ENCODE measurements around the gene MARS1. TPM values are rescaled to one million over a fixed set of nuclear protein-coding genes. Genes with fewer than 3 reads are reported as not detected.
A peak's percentile ranks its signal among the peaks of the same experiment; 100 is the strongest.

Gene MARS1
- polyA plus RNA-seq, 3 donors: 31.7 to 67.0 (median 42.7) TPM

DNA sequence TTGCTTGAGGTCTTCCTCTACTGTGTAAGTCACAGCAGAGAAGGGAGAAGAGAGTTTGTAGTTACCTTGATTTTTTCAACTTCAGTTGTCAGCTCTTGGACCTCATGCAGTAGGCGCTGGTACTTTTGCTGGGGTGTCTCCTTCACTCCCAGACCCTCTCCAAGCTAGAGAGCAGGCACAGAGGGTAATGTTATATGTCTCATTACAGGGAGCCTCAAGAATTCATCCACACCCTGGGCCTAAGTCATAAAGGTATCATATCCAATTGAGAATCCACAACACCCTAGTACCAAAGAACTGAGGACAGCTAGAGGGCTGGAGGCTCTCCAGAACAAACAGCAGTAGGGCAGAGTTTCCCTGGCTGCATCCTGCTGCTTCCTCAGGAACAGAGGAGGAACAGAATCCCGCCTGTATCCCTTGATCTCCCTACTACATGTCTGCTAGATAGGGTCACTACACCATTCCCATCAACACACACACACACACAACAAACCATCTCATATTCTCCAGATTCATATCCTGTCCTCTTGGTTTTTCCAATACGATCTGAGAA is 47.2 kb downstream of the MARS1 start:
- no peak overlapping the region for H3K27ac ChIP-seq (ENCODE audit: low read depth, low read length)
- WGBS, 3 donors: 92 to 95% (median 95%) methylated on average over 3 of the region's 3 CpGs

DNA sequence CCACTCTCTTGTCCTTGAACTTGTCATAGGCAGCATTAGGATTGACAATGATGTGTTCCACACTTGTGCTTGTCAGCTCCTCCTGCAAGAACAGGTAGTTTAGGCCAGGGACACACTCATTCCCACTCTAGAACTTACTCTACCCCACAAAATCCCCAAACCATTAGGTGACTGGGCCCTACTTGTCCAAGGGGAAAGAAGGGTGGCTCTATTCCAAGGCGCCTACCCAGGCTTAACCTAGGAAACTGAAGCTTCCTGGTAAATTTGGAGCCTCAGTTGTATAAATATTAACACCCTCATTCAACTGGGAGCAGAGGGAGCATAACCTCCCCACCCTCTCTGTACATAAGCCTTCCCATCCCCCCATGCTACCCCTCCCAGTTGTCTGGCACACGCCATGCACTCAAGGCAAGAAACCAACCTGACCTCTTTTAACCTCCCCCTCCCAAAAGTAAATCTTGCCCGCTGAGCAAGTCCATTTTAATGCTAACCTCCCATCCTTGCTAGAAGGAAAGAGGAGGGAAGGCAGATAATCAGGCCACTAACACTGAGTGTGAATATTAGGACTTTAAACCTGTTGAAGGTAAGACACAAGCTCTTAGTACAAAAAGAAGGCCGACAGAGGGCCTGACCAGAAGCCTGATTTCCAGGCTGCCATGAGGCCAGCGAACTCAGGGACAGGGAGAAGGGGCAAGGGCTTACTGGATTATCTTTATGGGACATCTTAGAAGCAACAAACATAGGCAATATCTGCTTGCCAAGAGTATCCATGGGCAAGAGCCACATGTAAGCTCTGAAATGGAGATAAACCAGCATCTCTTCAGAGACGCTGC is 48.1 kb downstream of the MARS1 start:
- WGBS, 3 donors: 69 to 80% (median 75%) methylated on average over 6 of the region's 6 CpGs
- no peak overlapping the region for H3K27ac ChIP-seq (ENCODE audit: low read depth, low read length)

DNA sequence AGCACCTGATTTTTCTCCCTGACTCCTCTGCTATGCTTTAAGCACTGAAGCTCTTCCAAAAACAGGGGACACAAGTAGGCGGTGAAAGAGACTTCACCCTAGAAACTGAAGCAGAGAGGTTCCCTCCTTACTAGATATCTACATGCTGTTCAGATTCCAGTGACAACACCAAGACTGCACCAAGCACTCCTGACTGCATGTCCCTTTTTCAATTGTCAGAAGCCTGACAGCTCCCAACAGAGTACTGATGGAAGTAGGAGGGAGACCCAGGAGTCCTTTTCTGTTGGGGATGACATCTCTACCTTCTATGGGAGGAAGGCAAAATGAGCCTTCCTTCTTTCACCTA is 48.7 kb downstream of the MARS1 start:
- no peak overlapping the region for H3K27ac ChIP-seq (ENCODE audit: low read depth, low read length)
- WGBS, 3 donors: 98 to 100% (median 100%) methylated on average over 1 of the region's 1 CpG

DNA sequence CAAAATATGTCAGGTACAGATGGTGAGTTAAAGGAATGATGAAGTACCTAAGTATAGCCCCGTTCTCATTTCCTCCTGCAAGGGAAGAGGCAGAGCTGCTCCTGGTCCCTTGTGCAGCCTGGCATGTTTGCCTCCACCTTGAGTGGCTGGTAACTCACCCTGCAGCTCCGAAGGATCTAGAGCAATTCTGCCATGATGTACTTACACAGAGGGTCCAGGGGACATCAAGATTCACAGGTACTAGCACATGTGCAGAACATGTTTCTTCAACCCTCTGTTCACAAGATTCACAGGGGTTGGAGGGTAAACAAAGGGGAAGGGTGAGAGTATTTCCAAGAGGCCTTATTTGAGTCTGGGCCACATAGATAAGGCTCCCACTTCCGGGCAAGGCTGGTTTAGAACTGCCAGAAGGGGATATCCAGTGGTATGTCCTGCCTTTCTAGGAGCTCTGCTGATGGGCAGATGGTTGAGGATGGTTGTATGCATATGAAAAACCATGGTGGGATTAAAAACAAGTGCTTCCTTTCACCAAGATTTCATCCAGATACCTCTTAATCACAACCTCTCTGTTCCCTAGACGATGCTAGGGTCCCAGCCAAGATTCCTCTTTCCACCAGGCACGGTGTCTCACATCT is 51.4 kb downstream of the MARS1 start:
- WGBS, 3 donors: 70 to 85% (median 77%) methylated on average over 5 of the region's 5 CpGs
- no peak overlapping the region for H3K27ac ChIP-seq (ENCODE audit: low read depth, low read length)

DNA sequence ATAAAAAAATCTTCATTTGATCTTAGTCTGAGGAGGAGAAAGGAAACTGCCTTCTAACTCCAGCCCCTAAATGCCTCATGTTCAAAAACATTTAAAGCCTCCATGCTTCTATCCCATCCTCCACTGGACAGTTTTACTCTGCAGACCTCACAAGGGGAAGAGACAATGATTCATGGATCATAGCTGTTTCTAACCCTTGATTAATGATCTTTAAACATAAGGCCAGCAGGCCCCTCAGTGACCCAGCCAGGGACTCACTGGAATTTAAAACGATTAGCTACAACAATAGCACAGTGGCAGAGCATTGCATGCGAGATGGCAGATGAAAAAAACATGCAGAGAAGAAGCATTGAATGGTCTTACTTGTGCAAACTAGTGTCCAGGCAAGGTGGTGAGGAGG is 53.1 kb downstream of the MARS1 start:
- 39 to 56% (median 53%) methylated on average over 2 of the region's 2 CpGs for WGBS, 3 donors
- no peak overlapping the region for H3K27ac ChIP-seq (ENCODE audit: low read depth, low read length)

DNA sequence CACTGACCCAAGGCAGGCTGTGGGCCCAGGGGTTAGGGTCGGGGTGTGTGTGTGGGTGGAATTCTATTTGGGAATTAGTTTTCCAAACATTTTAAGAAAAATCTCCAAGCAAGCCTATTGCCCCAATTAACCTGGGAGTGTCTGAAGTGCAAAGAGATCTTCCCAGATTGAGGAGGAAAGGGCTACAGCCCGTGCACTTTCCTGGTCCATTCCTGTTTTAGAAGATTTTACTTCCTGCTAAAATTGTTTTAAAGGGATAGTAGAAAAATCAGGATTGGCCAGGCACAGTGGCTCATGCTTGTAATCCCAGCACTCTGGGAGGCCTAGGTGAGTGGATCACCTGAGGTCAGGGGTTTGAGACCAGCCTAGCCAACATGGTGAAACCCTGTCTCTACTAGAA is 53.8 kb downstream of the MARS1 start:
- WGBS, 3 donors: 69 to 77% (median 77%) methylated on average over 2 of the region's 2 CpGs
- no peak overlapping the region for H3K27ac ChIP-seq (ENCODE audit: low read depth, low read length)

DNA sequence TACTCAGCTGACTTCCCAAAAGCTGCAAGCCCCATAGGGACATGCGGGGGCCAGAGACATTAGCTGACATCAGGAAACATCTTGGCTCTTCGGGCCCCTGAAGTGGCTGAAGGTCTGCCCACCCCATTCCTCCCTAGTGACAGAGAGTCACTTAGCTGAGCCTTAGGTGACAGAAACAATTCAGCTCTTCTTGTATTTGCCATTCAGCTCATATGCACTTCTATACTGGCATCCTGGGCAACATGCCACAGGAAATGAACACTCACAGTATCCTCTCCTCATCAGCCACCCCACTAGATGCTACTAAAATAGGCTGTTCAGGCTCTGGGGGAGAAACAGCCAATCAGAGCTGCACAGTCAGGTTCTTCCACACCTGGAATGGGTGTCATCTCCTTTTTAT is 55.7 kb downstream of the MARS1 start:
- 54 to 91% (median 63%) methylated on average over 2 of the region's 2 CpGs for WGBS, 3 donors
- no peak overlapping the region for H3K27ac ChIP-seq (ENCODE audit: low read depth, low read length)

DNA sequence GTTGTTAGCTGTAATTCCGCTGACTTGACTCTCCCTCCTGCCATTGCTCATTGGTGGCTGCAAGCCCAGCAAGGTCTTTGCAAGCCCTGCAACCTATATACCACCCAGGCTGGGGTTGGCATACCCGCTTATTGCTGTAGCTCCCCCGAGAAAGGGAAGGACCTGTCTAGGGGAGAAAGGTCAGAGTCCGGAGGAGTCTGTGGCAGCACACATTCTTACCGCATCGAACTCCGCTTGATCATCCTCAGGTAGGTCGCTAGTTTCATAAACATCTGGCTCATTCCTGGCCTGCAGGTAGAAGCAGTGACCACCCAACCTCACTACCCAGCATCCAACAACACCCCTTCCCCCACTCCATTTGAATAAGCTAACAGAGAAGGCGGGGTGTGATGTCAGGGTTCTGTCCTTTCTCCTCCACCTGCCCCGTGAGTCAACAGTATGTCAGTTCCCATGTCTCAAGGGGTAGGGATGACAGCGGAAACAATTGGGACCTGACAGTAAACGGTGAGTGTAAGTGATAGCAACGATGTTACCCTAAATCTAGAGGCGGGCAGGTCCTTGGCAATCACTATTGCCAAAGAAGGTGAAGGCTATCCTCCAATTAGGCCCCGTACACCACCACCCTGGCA is 58.1 kb downstream of the MARS1 start:
- H3K27ac ChIP-seq (ENCODE audit: low read depth, low read length): no peak overlapping the region
- WGBS, 3 donors: 45 to 64% (median 62%) methylated on average over 15 of the region's 15 CpGs

DNA sequence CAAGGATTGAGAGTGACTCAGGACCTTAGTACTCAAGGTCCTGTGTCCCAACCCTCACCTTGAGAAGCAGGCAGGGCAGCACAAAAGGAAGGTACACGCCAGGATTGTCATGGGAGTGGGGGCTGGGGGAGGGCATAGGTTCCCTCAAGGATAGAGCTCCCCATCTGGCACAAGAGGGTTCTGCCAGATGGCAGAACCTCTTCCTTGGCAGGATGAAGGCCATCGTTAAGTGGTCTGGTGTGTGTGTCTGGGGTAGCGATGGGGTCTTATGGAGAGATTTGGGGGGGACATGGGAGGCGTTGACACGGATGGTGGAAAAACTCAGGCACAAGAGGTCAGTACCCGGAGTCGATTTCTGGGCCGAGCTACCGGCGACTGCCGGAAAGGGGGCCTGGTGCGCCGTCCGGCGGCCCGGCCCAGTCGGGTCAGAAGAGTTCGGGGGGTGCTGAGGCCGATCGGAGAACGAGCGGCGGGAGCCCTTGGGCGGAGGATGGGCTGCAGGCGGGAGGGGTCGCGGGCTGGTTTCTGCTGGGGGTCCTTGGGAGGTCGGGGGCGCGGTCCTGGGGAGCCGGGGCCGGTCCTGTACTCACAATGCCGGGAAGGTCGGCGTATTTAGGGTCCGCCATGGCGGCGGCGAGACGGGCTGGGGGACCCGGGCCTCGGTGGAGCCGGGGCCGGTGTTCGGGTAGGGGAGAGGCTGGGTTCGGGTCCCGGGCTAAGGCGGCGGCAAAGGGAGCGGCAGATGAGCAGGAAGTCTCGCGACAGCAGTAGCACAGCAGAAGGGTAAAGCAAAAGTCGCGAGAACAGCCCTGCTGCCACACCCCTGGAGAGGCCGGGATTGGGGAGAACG is 58.8 kb downstream of the MARS1 start, which contains the start of gene DCTN2:
Gene DCTN2, minus strand, starts transcription at position 755 of the 850 bp plus-strand sequence. Its CDS starts 129 bp downstream, at position 626.
- WGBS, 3 donors: 0 to 1% (median 1%) methylated on average over 50 to 56 of the region's 56 CpGs
- H3K27ac ChIP-seq (ENCODE audit: low read depth, low read length): peak within 1 kb of the TSS; percentile 28

DNA sequence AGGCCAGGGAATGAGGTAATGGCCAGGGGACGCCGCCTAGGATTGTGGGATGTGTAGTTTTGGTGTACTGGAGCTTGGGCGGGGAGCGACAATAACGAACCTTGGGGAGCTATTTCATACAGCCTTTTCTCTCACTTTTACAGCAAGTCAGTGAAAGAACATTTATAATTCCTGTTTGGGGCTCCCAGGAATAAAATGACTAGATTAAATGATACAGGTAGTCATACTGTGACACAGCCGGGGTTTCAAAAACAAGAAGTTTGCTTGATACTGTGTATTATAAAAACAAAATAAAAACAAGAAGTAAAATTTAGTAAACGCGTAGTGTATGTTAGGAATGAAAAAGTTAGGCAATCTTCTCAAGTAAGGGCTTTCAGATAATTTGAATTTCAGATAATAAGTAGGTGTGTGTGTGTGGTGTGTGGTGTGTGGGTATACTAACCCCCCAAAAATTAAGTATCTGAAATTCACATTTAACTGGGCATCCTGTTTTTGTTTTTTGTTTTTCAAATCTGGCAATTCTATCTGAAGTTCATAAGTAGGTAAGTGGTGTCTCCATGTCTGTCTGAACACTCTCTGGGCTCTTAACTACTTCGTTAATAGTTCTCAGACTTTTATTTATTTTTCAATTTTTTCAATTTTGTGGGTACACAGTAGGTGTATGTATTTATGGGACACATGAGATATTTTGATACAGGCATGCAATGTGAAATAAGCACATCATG is 59.6 kb downstream of the MARS1 start:
- no peak overlapping the region for H3K27ac ChIP-seq (ENCODE audit: low read depth, low read length)
- 16 to 22% (median 17%) methylated on average over 9 of the region's 9 CpGs for WGBS, 3 donors

DNA sequence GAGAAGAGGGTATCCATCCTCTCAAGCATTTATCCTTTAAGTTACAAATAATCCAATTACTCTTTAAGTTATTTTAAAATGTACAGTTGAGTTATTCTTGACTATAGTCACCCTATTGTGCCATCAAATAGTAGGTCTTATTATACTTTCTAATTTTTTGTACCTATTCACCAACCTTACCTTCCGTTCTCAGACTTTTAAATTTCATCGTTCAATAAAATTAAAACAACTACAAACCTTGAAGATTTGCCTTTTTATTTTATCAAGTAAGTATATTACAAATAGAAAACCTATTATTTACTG is 60.1 kb downstream of the MARS1 start:
- 91 to 97% (median 94%) methylated on average over 2 of the region's 2 CpGs for WGBS, 3 donors
- no peak overlapping the region for H3K27ac ChIP-seq (ENCODE audit: low read depth, low read length)

DNA sequence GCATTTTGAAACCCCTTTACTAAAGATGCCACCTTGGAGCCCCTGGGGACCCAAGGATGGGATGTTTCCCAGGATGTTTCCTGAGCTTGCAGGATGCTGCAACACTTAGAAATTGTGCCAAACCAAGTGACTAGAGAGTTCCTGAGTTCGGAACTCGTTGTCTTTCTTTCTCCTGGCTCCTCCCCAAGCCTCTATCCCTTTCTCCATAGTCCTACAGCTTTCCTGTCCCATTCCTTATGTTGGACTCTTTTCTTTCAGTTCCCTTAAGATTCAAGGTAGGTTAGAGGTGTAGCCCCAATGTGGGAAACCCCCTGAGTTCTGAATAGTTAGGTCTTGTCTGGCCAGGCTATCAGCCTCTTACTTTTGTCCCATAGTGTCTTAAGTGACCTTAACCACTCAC is 60.6 kb downstream of the MARS1 start:
- 21 to 46% (median 27%) methylated on average over 2 of the region's 2 CpGs for WGBS, 3 donors
- no peak overlapping the region for H3K27ac ChIP-seq (ENCODE audit: low read depth, low read length)

DNA sequence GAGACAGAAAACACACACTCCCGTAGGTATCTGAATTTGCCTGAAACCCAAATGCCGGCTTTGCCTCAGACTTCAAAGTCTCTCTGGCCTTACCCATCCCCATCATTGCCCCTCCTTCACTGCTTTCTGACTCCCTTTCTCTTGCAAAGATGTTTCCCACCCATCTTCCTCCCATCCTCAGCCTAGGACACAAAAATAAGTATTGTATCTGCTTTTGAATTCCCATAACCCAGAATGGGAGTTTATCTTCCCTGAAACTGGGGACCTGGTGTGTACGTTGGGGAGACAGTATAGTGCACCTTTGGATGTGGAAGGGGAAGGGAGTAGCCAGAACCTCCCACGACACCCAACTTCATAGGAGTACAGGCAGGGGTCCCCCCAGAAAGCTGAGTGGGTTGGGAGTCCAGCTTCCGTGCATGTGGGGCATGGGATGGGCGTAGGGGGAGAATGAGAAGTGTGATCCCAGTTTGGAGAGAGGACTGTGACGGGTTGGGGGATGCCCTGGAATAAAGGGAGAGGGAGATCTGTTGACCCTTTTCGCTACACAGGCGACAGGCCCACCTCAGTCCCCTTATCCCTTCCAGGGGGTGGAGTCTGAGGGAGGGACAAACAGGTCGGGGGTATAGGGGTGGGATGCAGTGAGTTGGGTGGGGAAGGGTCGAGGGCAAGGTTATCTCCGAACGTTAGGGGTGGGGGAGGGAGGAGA is 61.5 kb downstream of the MARS1 start:
- H3K27ac ChIP-seq (ENCODE audit: low read depth, low read length): no peak overlapping the region
- 36 to 42% (median 41%) methylated on average over 13 of the region's 13 CpGs for WGBS, 3 donors

DNA sequence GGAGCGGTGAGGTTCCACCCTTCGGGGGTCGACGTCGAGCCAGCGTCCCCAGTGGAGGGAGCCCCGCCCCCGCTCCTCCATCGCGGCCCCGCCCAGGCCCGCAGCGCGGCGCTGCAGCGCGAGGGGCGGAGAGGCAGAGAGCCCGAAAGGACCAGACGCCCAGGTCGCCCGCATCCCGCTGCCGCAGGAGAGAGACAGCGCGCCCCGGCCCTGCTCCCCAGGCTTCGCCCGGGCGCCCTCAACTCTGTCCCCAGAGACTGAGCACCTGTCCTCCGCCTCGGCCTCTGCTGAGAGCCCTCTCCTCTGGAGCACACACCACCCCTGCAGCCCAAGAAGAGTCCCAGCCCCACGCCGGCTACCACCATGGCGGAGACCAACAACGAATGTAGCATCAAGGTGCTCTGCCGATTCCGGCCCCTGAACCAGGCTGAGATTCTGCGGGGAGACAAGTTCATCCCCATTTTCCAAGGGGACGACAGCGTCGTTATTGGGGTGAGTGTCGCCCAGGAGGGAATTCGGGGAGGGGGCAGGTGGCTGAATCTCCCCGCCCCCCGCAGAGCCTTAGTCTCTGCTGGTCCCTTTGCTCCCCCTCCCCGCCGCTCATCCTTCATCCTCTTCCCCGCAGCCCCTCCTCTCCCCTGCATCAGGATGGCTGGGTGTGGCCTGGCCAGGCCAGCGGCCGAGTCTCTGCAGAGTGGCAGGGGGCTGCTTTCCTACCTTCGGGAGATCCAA is 62.2 kb downstream of the MARS1 start, which contains the start of gene KIF5A:
Gene KIF5A, plus strand, starts transcription at position 136 of the 732 bp plus-strand sequence. Its CDS starts 228 bp downstream, at position 364.
- no peak within 1 kb of the TSS for H3K27ac ChIP-seq (ENCODE audit: low read depth, low read length)
- whole genome bisulfite sequencing, 3 donors: 5 to 8% (median 8%) methylated on average over 38 to 48 of the region's 52 CpGs

DNA sequence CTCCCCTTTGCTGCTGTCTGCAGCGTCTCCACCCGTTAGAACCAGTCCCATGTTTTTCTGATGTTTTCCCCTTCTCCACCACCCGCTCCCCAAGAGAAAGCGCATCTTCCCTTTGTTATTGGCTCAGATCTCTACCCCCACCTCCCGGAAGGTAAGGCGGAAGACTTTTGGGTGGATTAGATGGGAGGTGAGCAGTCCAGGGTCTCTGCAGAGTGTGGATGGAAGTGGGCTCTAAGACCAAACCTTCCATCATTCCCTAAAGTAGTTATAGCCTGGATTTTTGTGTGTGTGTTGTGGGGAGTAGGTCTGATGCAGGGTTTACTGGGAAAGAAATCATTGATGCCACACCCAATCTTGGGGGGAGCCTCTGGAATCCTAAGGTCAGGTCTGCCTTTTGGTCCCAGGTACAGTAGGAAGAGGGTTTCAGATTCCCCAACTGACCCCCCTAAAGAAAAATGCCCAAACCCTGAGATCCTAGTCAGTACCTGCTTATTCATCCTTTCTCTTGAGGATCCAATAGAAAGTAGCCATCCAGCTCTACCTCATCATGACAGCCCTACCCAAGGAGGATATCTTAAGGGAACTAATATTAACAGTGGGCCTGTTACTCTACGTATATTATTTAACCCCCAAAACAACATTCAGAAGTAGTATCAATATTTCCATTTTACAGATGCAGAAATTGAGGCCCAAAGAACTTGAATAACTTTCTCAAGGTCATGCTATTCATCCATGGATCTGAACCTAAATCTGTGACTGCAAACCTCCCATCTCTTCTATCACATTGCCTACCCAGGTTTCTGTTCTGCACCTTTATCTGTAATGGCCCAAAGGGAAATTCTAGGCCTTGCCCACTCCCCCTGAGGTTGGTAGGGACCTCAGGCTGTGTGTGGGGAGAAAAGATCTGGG is 63.0 kb downstream of the MARS1 start:
- H3K27ac ChIP-seq (ENCODE audit: low read depth, low read length): no peak overlapping the region
- WGBS, 3 donors: 65 to 73% (median 70%) methylated on average over 7 of the region's 7 CpGs

Data from adipose tissue (tissue), 3 donors.